Measurements from ENCODE around the gene RABGEF1.

DNA sequence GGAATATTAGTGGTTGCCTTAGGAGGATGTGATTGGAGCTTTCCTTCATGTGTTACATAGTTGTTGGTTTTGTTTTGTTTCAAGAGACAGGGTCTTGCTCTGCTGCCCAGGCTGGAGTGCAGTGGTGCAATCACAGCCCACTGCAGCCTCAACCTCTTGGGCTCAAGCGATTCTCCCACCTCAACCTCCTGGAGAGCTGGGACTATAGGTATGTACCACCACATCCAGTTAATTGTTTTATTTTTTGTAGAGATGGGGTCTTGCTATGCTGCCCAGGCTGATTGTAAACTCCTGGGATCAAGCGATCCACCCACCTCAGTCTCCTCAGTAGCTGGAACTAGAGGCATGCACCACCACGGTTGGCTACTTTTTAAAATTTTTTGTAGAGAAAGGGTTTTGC, 86.1 kb downstream of the RABGEF1 start:
- TF ChIP-seq CTCF (IDR thresholded peaks at IDR 0.05) = no peak
- TF ChIP-seq POLR2A (IDR thresholded peaks at IDR 0.05; ENCODE audit: low read depth) = no peak
- TF ChIP-seq POLR2AphosphoS5 (IDR thresholded peaks at IDR 0.05) = no peak
